Activated naive CD4-positive, alpha-beta T cell treated with anti-CD3 and anti-CD28 coated beads, Interleukin-2, amount 50 U/mL, for 16 hours (primary cell): ENCODE measurements around the gene MAN1C1.

ENCODE experiments used
- DNase-seq: peaks from one replicate; pipeline ENCODE4 v3.0.0-alpha.2; 2020

Gene MAN1C1

GRCh38 chr1:25821630-25822091, 205.1 kb downstream of the MAN1C1 start:
- no peak for DNase-seq

GRCh38 chr1:25825605-25826004, 209.0 kb downstream of the MAN1C1 start:
- DNase-seq, result no peak

GRCh38 chr1:25826571-25826970, 210.0 kb downstream of the MAN1C1 start:
- DNase-seq, result no peak

- DNase-seq, result no peak
Observed at GRCh38 chr1:25828491-25828890, 211.9 kb downstream of the MAN1C1 start.

DNA sequence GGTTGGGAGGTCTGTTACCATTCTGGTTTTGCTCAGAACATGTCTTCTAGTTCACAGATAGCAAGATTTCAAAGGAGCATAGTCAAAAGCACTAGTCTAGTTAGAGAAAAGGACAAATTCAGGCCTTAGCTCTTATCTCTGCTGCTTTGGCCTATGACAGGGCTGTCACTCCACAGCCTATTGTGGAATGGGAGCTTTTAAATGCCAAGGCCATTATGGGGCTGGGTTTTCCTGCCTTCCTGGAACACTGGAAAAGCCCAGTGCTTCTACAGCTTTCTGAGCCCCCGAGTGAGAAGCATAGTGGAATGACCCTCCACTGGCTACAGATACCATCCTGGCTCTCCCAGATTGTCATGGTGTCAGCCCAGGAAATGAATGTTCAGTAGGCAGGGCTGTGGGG, 212.5 kb downstream of the MAN1C1 start:
- no peak for DNase-seq

- no peak for DNase-seq
Observed at GRCh38 chr1:25831569-25832196, 215.1 kb downstream of the MAN1C1 start.

GRCh38 chr1:25832336-25833037, 215.9 kb downstream of the MAN1C1 start:
- DNase-seq, result no peak

DNA sequence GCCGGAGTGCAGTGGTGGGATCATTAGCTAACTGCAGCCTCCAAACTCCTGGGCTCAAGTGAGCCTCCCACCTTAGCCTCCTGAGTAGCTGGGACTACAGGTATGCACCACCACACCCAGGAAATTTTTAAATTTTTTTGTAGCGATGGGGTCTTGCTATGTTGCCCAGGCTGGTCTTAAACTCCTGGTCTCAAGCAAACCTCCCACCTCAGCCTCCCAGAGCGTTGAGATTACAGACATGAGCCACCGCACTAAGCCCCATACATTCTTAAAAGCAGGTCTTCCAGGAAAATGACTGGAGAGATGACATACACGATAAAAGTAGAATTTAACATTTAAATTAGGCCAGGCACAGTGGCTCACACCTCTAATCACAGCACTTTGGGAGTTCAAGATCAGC, 216.6 kb downstream of the MAN1C1 start:
- DNase-seq, result no peak
